HepG2 (cell line): ENCODE measurements around the gene MRPL28. TPM values are rescaled to one million over a fixed set of nuclear protein-coding genes. Genes with fewer than 3 reads are reported as not detected.

Experiments used
- ATAC-seq: fragments of 200-7000 bp; cut with Tn5 transposase; 3 replicates; pipeline ENCODE4 v1.9.1; 2020; ENCODE audit warnings: mild to moderate bottlenecking, moderate library complexity
- BruUV-seq: library from RNA; stranded (reverse); fragments of 400-500 nt; replicated peaks from 2 replicates; lab custom pipeline; 2021; lab: Mats Ljungman, UMichigan
- CTCF ChIA-PET: fragments of 300-600 bp; formaldehyde crosslinking; extraction: SDS; loops from one replicate; lab custom pipeline; 2021; ENCODE audit warnings: low total read pairs, inconsistent platforms, low intra/inter-chr PET ratio; lab: Yijun Ruan, JAX
- POLR2A ChIA-PET: fragments of 350-600 bp; sonication (Branson Sonifier 250); formaldehyde crosslinking; loops from one replicate; lab custom pipeline; 2020; ENCODE audit warnings: antibody characterized with exemption, inconsistent platforms; lab: Yijun Ruan, JAX
- DNase-seq: peaks from one replicate; pipeline ENCODE4 v3.0.0-alpha.2; 2015; ENCODE audit warnings: low spot score
- FAIRE-seq: peaks from 3 replicates; lab custom pipeline; 2011; peaks lifted over from hg19 to GRCh38; lab: Jason Lieb, UNC
- H2AFZ ChIP-seq: one replicate; pipeline ENCODE4 v1.6.1; 2011; ENCODE audit warnings: low read length, inconsistent platforms
- H3K27ac ChIP-seq: fragments of 300-600 bp; 3 replicates; pipeline ENCODE4 v1.8.0; 2011; ENCODE audit warnings: mixed run types, mild to moderate bottlenecking, mixed read lengths, low read length, inconsistent platforms; ENCODE audit not compliant: insufficient read depth; ENCODE audit errors: extremely low read length
- H3K27me3 ChIP-seq, 2 experiments: fragments of 200-600 bp in 1 of 2; 2 replicates in 1 of 2; 3 replicates in 1 of 2; pipeline versions ENCODE4 v1.6.0 to v1.8.0; 2011; ENCODE audit warnings: low read length in 2 of 2, mild to moderate bottlenecking in 2 of 2, moderate library complexity in 2 of 2, inconsistent platforms in 1 of 2; ENCODE audit not compliant: insufficient read depth in 2 of 2, control insufficient read depth in 1 of 2
- H3K36me3 ChIP-seq, 2 experiments: fragments of 200-600 bp in 1 of 2; replicated peaks in 1 of 2; 2 replicates in 1 of 2; 3 replicates in 1 of 2; pipeline versions ENCODE4 v1.5.1 to v1.8.0; 2011; ENCODE audit warnings: low read length in 2 of 2, inconsistent platforms in 1 of 2; ENCODE audit not compliant: insufficient read depth in 2 of 2, control insufficient read depth in 1 of 2
- H3K4me1 ChIP-seq: 2 replicates; pipeline ENCODE4 v1.5.1; 2012; ENCODE audit warnings: low read length, inconsistent platforms; ENCODE audit not compliant: insufficient read depth
- H3K4me2 ChIP-seq: 2 replicates; pipeline ENCODE4 v1.6.0; 2011; ENCODE audit warnings: low read depth, low read length, inconsistent platforms
- H3K4me3 ChIP-seq, 3 experiments: fragments of 200-600 bp in 1 of 3; sonication (generic), shearing (Covaris generic) in 1 of 3; replicated peaks in 1 of 3; 2 replicates each; pipeline ENCODE4 v1.5.1; 2011 to 2016; ENCODE audit warnings: low read length in 3 of 3, inconsistent platforms in 2 of 3, low read depth in 2 of 3, mild to moderate bottlenecking in 2 of 3, control low read depth in 1 of 3, mixed read lengths in 1 of 3; ENCODE audit not compliant: insufficient read depth in 1 of 3
- H3K79me2 ChIP-seq: one replicate; pipeline ENCODE4 v1.6.1; 2011; ENCODE audit warnings: low read length, inconsistent platforms; ENCODE audit not compliant: insufficient read depth
- H3K9ac ChIP-seq: 2 replicates; pipeline ENCODE4 v1.6.0; 2011; ENCODE audit warnings: mild to moderate bottlenecking, low read depth, low read length, inconsistent platforms; ENCODE audit not compliant: insufficient read depth
- H3K9me3 ChIP-seq: 2 replicates; pipeline ENCODE4 v1.5.1; 2012; ENCODE audit warnings: mild to moderate bottlenecking, low read length
- H4K20me1 ChIP-seq: 2 replicates; pipeline ENCODE4 v1.6.0; 2011; ENCODE audit warnings: inconsistent platforms, mild to moderate bottlenecking, low read length, moderate library complexity; ENCODE audit not compliant: insufficient read depth
- HES4 ChIP-seq: sonication (generic); formaldehyde crosslinking; IDR thresholded peaks from 2 replicates; pipeline ENCODE4 v1.9.0; 2021; ENCODE audit warnings: mild to moderate bottlenecking, missing genetic modification reagents, borderline replicate concordance
- MNT ChIP-seq: fragments of 450-650 bp; IDR thresholded peaks from 2 replicates; pipeline ENCODE4 v1.6.1; 2016
- ZNF678 ChIP-seq: sonication (generic); formaldehyde crosslinking; IDR thresholded peaks from 2 replicates; pipeline ENCODE4 v1.4.0; 2020; ENCODE audit warnings: mild to moderate bottlenecking, missing genetic modification reagents
- ZNF687 ChIP-seq: sonication (generic); formaldehyde crosslinking; IDR thresholded peaks from 2 replicates; pipeline ENCODE4 v1.5.1; 2020; ENCODE audit warnings: mild to moderate bottlenecking, missing genetic modification reagents, moderate library complexity
- ZNF761 ChIP-seq: sonication (generic); formaldehyde crosslinking; conservative IDR thresholded peaks from 2 replicates; pipeline ENCODE4 v1.4.0; 2020; ENCODE audit warnings: mild to moderate bottlenecking, missing genetic modification reagents
- WGBS: methylation state at CpG from one replicate; pipeline ENCODE4 v1.1.6; 2017; ENCODE audit warnings: low lambda C conversion rate; 5-methylcytosine and 5-hydroxymethylcytosine counted together
- in situ Hi-C: cut with HindIII; loops from 2 replicates; pipeline ENCODE4 v1.10.0; 2017; ENCODE audit warnings: low pct_unique_long_range_greater_than_20kb; ENCODE audit not compliant: extremely low pct_ligation_motif_present
- intact Hi-C: fragments of 100-400 bp; cut with micrococcal nuclease; formaldehyde crosslinking; loops from one replicate; pipeline ENCODE4 v1.10.0; 2022; ENCODE audit not compliant: unreplicated experiment
- polyA plus RNA-seq, 8 experiments: library from polyadenylated mRNA; depleted of rRNA in 3 of 8; stranded (reverse) in 7 of 8; unstranded in 1 of 8; fragments of >200 nt; fragmentation: Illumina TruSeq in 4 of 8; extraction: Trizol in 4 of 8; gene quantifications; 2 replicates each; pipeline versions ENCODE4 v1.2.1 to v1.2.3, GENCODE V29; 2011 to 2016; ENCODE audit warnings: low read depth in 4 of 8, missing spikeins in 1 of 8, mixed read lengths in 1 of 8; ENCODE audit not compliant: insufficient read depth in 1 of 8
- total RNA-seq, 5 experiments: library from RNA; depleted of rRNA; stranded (reverse); fragments of >200 nt; fragmentation: Illumina TruSeq; extraction: Trizol; gene quantifications; 2 replicates each; pipeline ENCODE4 v1.2.3, GENCODE V29; 2016; ENCODE audit warnings: low read depth in 1 of 5

Gene MRPL28
- total and polyA plus RNA-seq, 2 of the 13 experiments (the other 11 are each of a cell fraction or from before 2014, with no cell fraction given) = 114 to 135 TPM

GRCh38 chr16:369275-369865 lies 968 bp downstream of the MRPL28 start:
- Histone ChIP-seq H3K36me3 (peaks cover 9 to 30% of the 10 kb centered on the region in 2 experiments; a peak in 4 of 5 replicates), H3K79me2 (peaks cover 6% of the 10 kb centered on the region), H3K4me2 (peak overlapping the region; percentile 86), H3K9me3 (no peaks in the 10 kb centered on the region), H3K4me3 (peak overlapping the region; percentile 57 to 79 (median 75); a peak in 5 of 6 replicates), H3K27ac (no peak overlapping the region), H3K27me3 (peaks cover 0 to 2% of the 10 kb centered on the region in 2 experiments; a peak in 1 of 5 replicates), H2AFZ (no peak overlapping the region), H3K9ac (peak overlapping the region; percentile 56), H3K4me1 (peaks cover 36% of the 10 kb centered on the region), H4K20me1 (no peaks in the 10 kb centered on the region)
- intact Hi-C loops (no loop called here), in situ Hi-C loops (no loop called here)
- no peak for DNase-seq
- TF ChIP-seq ZNF761 (CRISPR knock-in tag) (peak; percentile 60; the same call in 1 of the 2 replicates), MNT (peak; percentile 70), ZNF678 (CRISPR knock-in tag) (no peak), ZNF687 (peak; percentile 53), HES4 (CRISPR knock-in tag) (peak; percentile 19; the same call in 1 of the 2 replicates)
- no TSS peak for BruUV-seq
- 69% methylated on average over 17 of the region's 20 CpGs for WGBS
- POLR2A ChIA-PET = interaction anchor here (1.5 to 2.8 kb wide), 3 partner anchors 12 to 134 kb away, joined by 6 to 27 read pairs (median 10); partner anchors contain the start of genes AXIN1, FAM234A and PGAP6
- no peak for ATAC-seq
- FAIRE-seq = no peak
- CTCF ChIA-PET = no interaction called here
